SKM-1 (cell line): ENCODE results near the gene G0S2.
A peak's percentile ranks its signal among the peaks of the same experiment; 100 is the strongest.
"Not testable (repeated sequence)": the region's sequence is repeated elsewhere in the genome, so short reads cannot be mapped to it uniquely, and the experiment has no call there.

Experiments used
- DNase-seq: peaks from one replicate; lab custom pipeline; 2025; ENCODE audit not compliant: unreplicated experiment; lab: John Stamatoyannopoulos, UW

G0S2 gene

GRCh38 chr1:209675565-209676154 lies 448 bp downstream of the G0S2 start:
- DNase-seq, result no peak

DNA sequence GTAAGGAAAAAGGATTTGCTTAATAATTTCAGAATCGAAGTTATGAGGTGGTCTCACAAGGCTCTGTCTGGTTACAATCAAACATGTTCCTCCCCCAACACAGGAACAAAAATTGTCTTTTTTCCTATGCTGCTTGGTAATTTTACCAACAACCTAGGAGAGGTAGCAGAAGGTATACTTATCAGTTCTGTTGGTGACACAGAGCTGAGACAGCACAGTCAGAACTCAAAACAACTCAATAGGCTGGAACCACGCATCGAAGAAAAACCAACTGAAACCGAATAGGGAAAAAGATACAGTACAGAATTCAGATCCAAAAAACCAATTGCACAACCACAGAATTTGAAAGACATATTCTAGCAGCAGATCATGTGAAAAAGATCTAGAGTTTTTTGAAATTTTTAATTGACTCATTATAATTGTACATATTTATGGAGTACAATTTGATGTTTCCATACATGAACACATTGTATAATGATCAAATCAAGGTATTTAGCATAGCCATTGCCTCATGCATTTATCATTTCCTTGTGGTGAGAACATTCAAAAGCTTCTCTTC lies 3.8 kb downstream of the G0S2 start:
- DNase-seq, result no peak

GRCh38 chr1:209685821-209686220 lies 10.6 kb downstream of the G0S2 start:
- DNase-seq, result no peak

GRCh38 chr1:209686322-209686721 lies 11.1 kb downstream of the G0S2 start:
- DNase-seq, result no peak

DNA sequence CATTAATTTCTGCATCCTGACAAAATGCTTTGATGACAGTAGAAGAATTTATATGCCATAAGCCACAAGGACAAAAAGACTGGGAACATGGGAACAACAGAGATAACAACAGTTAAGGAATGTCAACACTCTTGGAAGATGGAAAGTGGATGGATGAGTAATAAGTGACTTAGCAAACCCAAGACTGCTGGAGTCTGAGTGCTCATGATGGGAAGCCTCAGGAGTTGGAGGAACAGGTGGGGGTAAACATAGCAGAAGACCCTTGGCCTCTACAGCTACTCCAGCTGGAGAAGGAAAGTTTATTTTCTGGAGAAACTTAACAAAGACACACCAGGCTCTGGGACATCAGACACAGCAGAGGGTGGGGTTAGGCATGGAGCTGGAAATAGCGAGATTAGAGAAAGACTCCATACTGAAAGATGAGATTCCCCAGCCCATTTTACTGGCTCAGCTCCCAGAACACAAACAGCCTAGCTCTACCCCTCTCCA lies 13.6 kb downstream of the G0S2 start:
- DNase-seq, result no peak

DNA sequence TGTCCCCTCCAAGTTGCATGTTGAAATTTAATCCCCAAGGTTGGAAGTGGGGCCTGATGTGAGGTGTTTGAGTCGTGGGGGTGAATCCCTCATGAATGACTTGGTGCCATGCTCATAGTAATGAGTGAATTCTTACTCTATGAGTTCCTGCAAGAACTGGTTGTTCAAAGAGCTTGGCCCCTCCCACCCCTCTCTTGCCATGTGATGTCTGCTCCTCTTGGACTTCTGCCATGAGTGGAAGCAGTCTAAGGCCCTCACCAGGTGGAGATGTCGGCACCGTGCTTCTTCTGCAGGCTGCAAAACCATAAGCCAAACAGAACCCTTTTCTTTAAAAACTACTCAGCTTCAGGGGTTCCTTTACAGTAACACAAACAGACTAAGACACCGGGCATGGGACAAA lies 14.3 kb downstream of the G0S2 start:
- DNase-seq, result no peak

DNA sequence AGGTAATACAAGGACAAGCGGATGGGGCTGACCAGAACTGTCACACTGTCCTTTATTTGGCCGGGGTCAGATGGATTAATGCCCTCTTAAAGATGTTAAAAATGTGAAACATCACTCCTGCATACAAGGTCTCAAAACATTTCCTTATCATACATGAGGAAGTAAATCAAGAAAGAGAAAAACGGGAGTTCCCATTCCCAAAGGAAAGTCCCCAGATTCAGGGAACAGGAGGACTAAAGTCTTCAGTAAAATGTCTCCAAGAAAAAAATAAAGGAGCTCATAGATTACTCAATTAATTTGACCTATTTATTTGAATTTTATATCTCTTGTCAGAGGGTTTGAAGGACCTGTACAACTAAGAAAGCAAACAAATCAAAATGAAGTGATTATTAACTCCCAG lies 16.0 kb downstream of the G0S2 start:
- DNase-seq, result no peak

- DNase-seq, result no peak
These were observed 17.1 kb downstream of the G0S2 start for GRCh38 chr1:209692296-209692695.

DNA sequence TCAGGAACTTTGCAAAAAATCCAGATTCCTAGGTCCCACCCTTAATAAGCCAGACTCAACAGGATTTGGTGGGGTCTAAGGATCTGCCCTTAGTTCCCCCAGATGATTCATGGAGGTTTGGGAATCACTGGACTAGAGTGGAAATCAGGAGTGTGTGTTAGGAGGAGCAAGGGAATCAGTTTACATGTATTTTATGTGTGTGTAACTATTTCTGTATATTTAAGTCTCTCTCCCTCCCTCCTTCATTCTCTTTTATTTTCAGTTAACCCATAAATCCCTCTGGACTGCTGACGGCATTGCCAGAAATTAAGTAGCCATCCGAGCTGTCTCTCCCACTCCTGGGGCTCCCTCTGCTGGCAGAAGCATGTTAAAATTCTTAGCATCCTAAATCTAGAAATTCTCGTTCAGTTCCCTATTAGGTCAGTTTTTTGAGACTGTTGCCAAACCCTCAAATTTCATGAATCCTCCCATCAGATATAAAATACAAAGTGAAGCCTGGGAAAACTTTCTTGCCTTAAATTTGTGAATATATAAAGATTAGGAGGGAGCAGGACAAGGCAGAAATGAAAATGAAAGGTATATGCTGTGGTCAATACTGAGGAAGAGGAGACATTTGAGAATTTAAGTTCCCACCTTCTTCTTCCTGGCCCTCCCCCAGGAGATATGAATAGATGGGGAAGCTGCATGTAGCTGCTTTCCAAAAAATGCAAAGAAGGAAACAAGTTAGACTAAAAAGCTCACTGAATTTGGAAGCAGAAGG lies 17.7 kb downstream of the G0S2 start:
- peak; percentile 75 for DNase-seq

- DNase-seq, result no peak
These were observed 21.5 kb downstream of the G0S2 start for GRCh38 chr1:209696673-209697072.

- DNase-seq, result no peak
These were observed 21.9 kb downstream of the G0S2 start for GRCh38 chr1:209697126-209697525.

GRCh38 chr1:209700686-209701085 lies 25.5 kb downstream of the G0S2 start:
- not testable (repeated sequence) for DNase-seq

DNA sequence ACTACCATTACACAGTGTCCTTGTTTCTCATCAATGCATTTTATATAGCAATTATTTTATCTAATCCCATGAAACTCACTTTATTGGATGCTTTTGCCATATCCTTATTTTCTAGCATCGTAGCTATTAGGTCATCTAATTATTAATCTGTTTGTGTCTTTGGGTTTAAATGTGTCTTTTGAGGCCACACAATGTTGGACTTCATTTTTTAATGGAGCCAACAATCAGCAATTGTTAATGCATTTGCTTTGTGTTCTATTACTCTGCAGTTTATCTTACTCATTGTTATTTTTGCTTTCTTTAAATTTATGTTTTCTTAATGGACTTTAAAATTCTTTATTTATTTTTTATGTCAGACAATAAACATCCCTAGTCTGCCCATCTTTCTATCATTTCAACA lies 27.6 kb downstream of the G0S2 start:
- DNase-seq, result no peak

GRCh38 chr1:209703834-209704504 lies 28.8 kb downstream of the G0S2 start:
- DNase-seq, result no peak

GRCh38 chr1:209704584-209704983 lies 29.4 kb downstream of the G0S2 start, which contains the start of gene HSD11B1:
TSS of gene HSD11B1 (plus strand) at chr1:209704846. CDS start at chr1:209704943, 97 bp downstream.
- DNase-seq, result no peak

- no peak for DNase-seq
These were observed 29.9 kb downstream of the G0S2 start for GRCh38 chr1:209705033-209705598.

- no peak for DNase-seq
These were observed 31.4 kb downstream of the G0S2 start for GRCh38 chr1:209706622-209707021.

- DNase-seq, result no peak
These were observed 32.1 kb downstream of the G0S2 start for GRCh38 chr1:209707308-209707707.

DNA sequence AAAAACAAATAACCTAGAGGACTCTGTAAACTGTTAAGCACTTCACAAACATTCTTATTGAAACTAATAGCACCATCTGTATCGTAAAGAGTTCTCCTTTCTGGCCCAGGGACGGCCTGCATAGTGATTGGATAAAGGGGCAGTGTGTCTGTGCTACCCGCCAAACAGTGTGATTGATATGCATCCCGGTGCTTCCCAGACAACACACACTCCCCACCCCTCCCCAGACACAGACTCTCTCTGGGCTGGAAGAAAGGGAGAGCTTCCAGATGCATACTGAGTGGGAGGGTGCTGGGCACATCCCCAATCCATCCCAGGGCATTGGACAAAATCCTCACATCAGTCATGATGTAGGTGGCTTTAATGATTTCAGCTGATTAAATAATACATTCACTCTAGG lies 33.1 kb downstream of the G0S2 start:
- DNase-seq, result no peak

DNA sequence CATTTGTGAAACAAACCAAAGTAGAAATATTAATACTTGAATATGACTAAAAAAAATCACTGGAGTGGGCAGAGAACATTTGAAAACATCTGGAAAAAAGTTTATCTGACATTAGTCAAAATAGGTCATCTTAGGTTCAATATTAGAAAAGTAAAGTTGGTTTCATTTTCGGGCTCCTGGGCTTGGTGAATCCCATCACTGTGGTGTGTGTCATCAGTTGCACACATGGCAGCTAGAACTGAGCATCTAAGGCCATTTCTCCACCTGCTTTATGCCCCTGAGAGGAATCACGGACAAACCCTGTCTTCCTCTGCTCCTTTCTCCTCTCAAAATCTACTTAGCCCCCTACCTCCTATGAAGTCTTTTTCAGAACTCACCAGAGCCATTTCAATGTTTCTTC lies 34.9 kb downstream of the G0S2 start:
- no peak for DNase-seq

DNA sequence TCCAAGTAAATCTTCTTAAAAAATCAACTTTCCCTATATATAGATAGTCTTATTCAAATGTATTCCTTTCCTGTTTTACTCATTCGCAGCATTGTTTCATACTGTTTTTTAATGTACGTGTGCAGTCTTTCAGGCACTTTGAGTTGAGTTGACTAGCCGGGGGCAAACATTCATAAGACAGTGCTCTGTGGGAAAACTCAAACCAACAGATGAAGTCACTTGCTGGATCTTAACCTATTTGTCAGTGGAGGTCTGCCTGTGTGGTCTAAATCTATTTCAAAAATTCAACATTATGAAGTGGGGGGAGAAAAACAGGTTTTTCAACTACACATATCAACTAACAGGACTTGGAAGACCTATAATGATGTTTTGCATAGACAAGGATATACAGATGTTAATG lies 35.6 kb downstream of the G0S2 start:
- DNase-seq, result no peak
